RWPE2 (cell line): ENCODE results near the gene CCPG1.

Source experiments
- ATAC-seq: fragments of 200-7000 bp; cut with Tn5 transposase; 3 replicates; pipeline ENCODE4 v1.9.1; 2021; ENCODE audit warnings: low read depth
- DNase-seq: peaks from one replicate; pipeline ENCODE4 v3.0.0-alpha.2; 2020; ENCODE audit warnings: low spot score
- H3K27ac ChIP-seq: fragments of 450-650 bp; 2 replicates; pipeline ENCODE4 v1.5.1; 2017; ENCODE audit warnings: mild to moderate bottlenecking; ENCODE audit not compliant: poor library complexity, severe bottlenecking
- H3K27me3 ChIP-seq: fragments of 250-450 bp; sonication (Bioruptor Pico); 2 replicates; pipeline ENCODE4 v1.5.1; 2021; ENCODE audit warnings: mild to moderate bottlenecking, moderate library complexity; ENCODE audit not compliant: insufficient read depth, poor library complexity, severe bottlenecking
- H3K36me3 ChIP-seq: fragments of 250-450 bp; sonication (Bioruptor Pico); 2 replicates; pipeline ENCODE4 v1.5.1; 2020; ENCODE audit warnings: low read depth, mild to moderate bottlenecking, moderate library complexity
- H3K4me1 ChIP-seq: fragments of 250-450 bp; sonication (Bioruptor Pico); 2 replicates; pipeline ENCODE4 v1.5.1; 2021; ENCODE audit warnings: mild to moderate bottlenecking, moderate library complexity; ENCODE audit not compliant: insufficient read depth, poor library complexity, severe bottlenecking
- H3K4me3 ChIP-seq: fragments of 250-450 bp; sonication (Bioruptor Pico); 2 replicates; pipeline ENCODE4 v1.5.1; 2021; ENCODE audit warnings: mild to moderate bottlenecking, moderate library complexity; ENCODE audit not compliant: severe bottlenecking
- H3K9me3 ChIP-seq: fragments of 250-450 bp; sonication (Bioruptor Pico); 2 replicates; pipeline ENCODE4 v1.5.1; 2021; ENCODE audit warnings: mild to moderate bottlenecking, moderate library complexity; ENCODE audit not compliant: severe bottlenecking
- CTCF ChIP-seq: fragments of 450-650 bp; IDR thresholded peaks from one replicate; pipeline ENCODE4 v1.5.1; 2017; ENCODE audit warnings: mild to moderate bottlenecking, moderate library complexity; ENCODE audit not compliant: poor library complexity, severe bottlenecking

The CCPG1 gene

GRCh38 chr15:55318588-55319494 is 89.3 kb downstream of the CCPG1 start, which contains the start of the genes PIGB and PIGBOS1:
TSS of gene PIGB (plus strand) at chr15:55319222. CDS start at chr15:55319251, 29 bp downstream.
TSS of gene PIGBOS1 (minus strand) at chr15:55319123. CDS start at chr15:55317792, 1,331 bp downstream.
- TF ChIP-seq CTCF, result no peak
- Histone ChIP-seq H3K36me3 (peaks cover 12% of the 10 kb centered on the region), H3K4me3 (peak within 1 kb of the TSS; percentile 91), H3K27me3 (no peaks in the 10 kb centered on the region), H3K27ac (peak within 1 kb of the TSS; percentile 52), H3K9me3 (no peaks in the 10 kb centered on the region), H3K4me1 (peaks cover 11% of the 10 kb centered on the region)
- peak; percentile 98 for ATAC-seq
- peak; percentile 92 for DNase-seq
